ENCODE measurements around the gene CCL19.

DNA sequence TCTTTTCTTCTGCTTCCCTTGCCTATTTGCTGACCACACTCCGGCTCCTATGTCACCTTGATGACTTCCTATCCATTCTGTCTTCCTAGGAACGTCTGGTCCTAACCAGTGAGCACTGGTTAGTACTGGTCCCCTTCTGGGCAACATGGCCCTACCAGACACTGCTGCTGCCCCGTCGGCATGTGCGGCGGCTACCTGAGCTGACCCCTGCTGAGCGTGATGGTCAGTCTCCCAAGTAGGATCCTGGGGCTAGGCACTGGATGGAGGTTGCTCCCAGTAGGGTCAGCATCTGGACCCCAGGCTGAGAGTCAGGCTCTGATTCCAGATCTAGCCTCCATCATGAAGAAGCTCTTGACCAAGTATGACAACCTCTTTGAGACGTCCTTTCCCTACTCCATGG, 42.4 kb downstream of the CCL19 start:
- TF ChIP-seq, protein P1, sequence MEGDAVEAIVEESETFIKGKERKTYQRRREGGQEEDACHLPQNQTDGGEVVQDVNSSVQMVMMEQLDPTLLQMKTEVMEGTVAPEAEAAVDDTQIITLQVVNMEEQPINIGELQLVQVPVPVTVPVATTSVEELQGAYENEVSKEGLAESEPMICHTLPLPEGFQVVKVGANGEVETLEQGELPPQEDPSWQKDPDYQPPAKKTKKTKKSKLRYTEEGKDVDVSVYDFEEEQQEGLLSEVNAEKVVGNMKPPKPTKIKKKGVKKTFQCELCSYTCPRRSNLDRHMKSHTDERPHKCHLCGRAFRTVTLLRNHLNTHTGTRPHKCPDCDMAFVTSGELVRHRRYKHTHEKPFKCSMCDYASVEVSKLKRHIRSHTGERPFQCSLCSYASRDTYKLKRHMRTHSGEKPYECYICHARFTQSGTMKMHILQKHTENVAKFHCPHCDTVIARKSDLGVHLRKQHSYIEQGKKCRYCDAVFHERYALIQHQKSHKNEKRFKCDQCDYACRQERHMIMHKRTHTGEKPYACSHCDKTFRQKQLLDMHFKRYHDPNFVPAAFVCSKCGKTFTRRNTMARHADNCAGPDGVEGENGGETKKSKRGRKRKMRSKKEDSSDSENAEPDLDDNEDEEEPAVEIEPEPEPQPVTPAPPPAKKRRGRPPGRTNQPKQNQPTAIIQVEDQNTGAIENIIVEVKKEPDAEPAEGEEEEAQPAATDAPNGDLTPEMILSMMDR (conservative IDR thresholded peaks at IDR 0.05; ENCODE audit: low read length) = no peak
- no peak for TF ChIP-seq EZH2phosphoT487 (IDR thresholded peaks at IDR 0.05; ENCODE audit: borderline replicate concordance)

Data from Loucy (cell line).